Gastroesophageal sphincter (tissue), 3 donors: Measurements from ENCODE around the gene CTNND2.

Experiments
- POLR2A ChIP-seq, 2 donors: fragments of 450-650 bp; IDR thresholded peaks; one replicate each; pipeline ENCODE4 v1.6.1; 2017; ENCODE audit warnings: antibody characterized with exemption in 2 of 2, mild to moderate bottlenecking in 2 of 2, moderate library complexity in 1 of 2
- TF ChIP-seq, protein P1 (sequence below), 4 experiments: fragments of 200-600 bp in 2 of 4; fragments of 450-650 bp in 2 of 4; sonication (generic) in 1 of 4; IDR thresholded peaks; one replicate each; pipeline ENCODE4 v1.5.1; 2017 to 2019; ENCODE audit warnings: antibody characterized with exemption in 4 of 4, mild to moderate bottlenecking in 2 of 4, moderate library complexity in 2 of 4

- TF ChIP-seq, protein P1, sequence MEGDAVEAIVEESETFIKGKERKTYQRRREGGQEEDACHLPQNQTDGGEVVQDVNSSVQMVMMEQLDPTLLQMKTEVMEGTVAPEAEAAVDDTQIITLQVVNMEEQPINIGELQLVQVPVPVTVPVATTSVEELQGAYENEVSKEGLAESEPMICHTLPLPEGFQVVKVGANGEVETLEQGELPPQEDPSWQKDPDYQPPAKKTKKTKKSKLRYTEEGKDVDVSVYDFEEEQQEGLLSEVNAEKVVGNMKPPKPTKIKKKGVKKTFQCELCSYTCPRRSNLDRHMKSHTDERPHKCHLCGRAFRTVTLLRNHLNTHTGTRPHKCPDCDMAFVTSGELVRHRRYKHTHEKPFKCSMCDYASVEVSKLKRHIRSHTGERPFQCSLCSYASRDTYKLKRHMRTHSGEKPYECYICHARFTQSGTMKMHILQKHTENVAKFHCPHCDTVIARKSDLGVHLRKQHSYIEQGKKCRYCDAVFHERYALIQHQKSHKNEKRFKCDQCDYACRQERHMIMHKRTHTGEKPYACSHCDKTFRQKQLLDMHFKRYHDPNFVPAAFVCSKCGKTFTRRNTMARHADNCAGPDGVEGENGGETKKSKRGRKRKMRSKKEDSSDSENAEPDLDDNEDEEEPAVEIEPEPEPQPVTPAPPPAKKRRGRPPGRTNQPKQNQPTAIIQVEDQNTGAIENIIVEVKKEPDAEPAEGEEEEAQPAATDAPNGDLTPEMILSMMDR (IDR thresholded peaks at IDR 0.05): no peak
- TF ChIP-seq POLR2A (IDR thresholded peaks at IDR 0.05): no peak
These were observed 400.0 kb downstream of the CTNND2 start for GRCh38 chr5:11504065-11504885.
